ENCODE measurements around the gene SMIM15. TPM values are rescaled to one million over a fixed set of nuclear protein-coding genes. Genes with fewer than 3 reads are reported as not detected.

Gene SMIM15
- total and polyA plus RNA-seq, 2 of the 13 experiments (the other 11 are each of a cell fraction or from before 2014, with no cell fraction given) = 12.7 to 58.2 TPM

DNA sequence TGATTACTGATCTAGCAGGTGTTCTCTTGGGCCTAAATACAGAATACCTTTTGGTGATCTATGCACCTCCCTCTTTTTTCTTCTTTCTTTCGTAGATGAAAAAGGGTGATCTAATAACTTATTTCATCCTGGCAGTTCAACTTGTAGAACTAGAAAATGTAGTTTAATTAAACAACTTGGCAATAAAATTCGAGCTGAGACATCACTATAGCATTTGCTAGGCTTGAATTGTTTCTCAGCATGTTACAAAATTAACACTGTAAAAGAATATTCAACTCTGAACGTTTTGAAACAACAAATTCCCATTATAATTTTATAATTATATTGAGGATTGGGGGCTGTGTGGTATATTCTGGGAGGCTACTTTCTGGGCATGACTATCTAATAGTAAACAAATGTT, 19.5 kb downstream of the SMIM15 start:
- no peak for FAIRE-seq
- POLR2A ChIA-PET = interaction anchor here (1.1 kb wide), 1 partner anchor 20 kb away, joined by 3 read pairs; the partner anchor contains the start of gene SMIM15
- in situ Hi-C loops (cut with HindIII; ENCODE audit: extremely low pct_ligation_motif_present, low pct_unique_long_range_greater_than_20kb) = no loop called here
- H3K27ac ChIP-seq (ENCODE audit: extremely low read length, insufficient read depth, low read length) = no peak overlapping the region
- CTCF ChIA-PET (ENCODE audit: low intra/inter-chr PET ratio, low total read pairs) = no interaction called here
- no peak overlapping the region for H3K4me3 ChIP-seq (replicated peaks in 1 of 3; ENCODE audit: insufficient read depth in 1 of 3, low read depth in 2 of 3, low read length in 3 of 3)
- no peak for ATAC-seq
- no peaks in the 10 kb centered on the region for H3K27me3 ChIP-seq (ENCODE audit: control insufficient read depth in 1 of 2, insufficient read depth in 2 of 2, low read length in 2 of 2)
- no peaks in the 10 kb centered on the region for H3K4me1 ChIP-seq (ENCODE audit: insufficient read depth, low read length)
- 90% methylated on average over 3 of the region's 3 CpGs for WGBS (ENCODE audit: low lambda C conversion rate)
- no peaks in the 10 kb centered on the region for H3K36me3 ChIP-seq (replicated peaks in 1 of 2; ENCODE audit: control insufficient read depth in 1 of 2, insufficient read depth in 2 of 2, low read length in 2 of 2)
- H4K20me1 ChIP-seq (ENCODE audit: insufficient read depth, low read length) = no peaks in the 10 kb centered on the region
- DNase-seq (ENCODE audit: low spot score) = no peak
- intact Hi-C loops (cut with micrococcal nuclease; ENCODE audit: unreplicated experiment) = no loop called here
- TF ChIP-seq JARID2 (CRISPR knock-in tag; IDR thresholded peaks at IDR 0.05; ENCODE audit: insufficient replicate concordance) (no peak), SRY (CRISPR knock-in tag; IDR thresholded peaks at IDR 0.05) (no peak), ONECUT2 (CRISPR knock-in tag; IDR thresholded peaks at IDR 0.05) (no peak), NKX3-1 (CRISPR knock-in tag; IDR thresholded peaks at IDR 0.05) (no peak), ZBTB3 (CRISPR knock-in tag; IDR thresholded peaks at IDR 0.05; ENCODE audit: borderline replicate concordance, low read depth) (no peak), SYNCRIP (IDR thresholded peaks at IDR 0.05; ENCODE audit: insufficient read depth, low read depth, low read length) (no peak)
- H3K4me2 ChIP-seq (ENCODE audit: low read depth, low read length) = no peak overlapping the region
- no peak overlapping the region for H3K9ac ChIP-seq (ENCODE audit: insufficient read depth, low read depth, low read length)
- H3K9me3 ChIP-seq (ENCODE audit: low read length) = no peaks in the 10 kb centered on the region
- H3K79me2 ChIP-seq (ENCODE audit: insufficient read depth, low read length) = no peaks in the 10 kb centered on the region
- BruUV-seq (replicated peaks) = no TSS peak
- H2AFZ ChIP-seq (ENCODE audit: low read length) = no peak overlapping the region

DNA sequence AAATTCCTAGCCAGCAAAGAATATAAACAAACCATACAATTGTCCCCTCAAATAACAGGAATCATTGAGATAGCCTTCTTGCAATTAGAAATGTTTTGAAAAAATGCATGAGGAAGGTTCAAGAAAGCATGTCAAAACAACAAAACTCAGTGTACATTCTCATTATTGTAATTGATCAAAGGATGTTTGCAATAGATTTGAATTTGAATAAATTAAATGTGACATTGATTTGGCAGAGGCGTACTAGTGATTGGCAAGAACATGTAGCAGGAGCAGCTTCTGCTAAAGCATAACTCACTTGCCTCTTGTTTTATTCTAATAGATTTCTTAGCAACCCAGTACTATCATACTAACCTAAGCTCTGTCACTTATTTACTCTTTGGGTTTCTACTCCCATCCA, 19.9 kb downstream of the SMIM15 start:
- POLR2A ChIA-PET = no interaction called here
- Histone ChIP-seq H3K36me3 (replicated peaks in 1 of 2; ENCODE audit: control insufficient read depth in 1 of 2, insufficient read depth in 2 of 2, low read length in 2 of 2) (no peaks in the 10 kb centered on the region), H3K9ac (ENCODE audit: insufficient read depth, low read depth, low read length) (no peak overlapping the region), H3K27me3 (ENCODE audit: control insufficient read depth in 1 of 2, insufficient read depth in 2 of 2, low read length in 2 of 2) (no peaks in the 10 kb centered on the region), H3K9me3 (ENCODE audit: low read length) (no peaks in the 10 kb centered on the region), H3K4me1 (ENCODE audit: insufficient read depth, low read length) (no peaks in the 10 kb centered on the region), H3K4me2 (ENCODE audit: low read depth, low read length) (no peak overlapping the region), H2AFZ (ENCODE audit: low read length) (no peak overlapping the region), H3K27ac (ENCODE audit: extremely low read length, insufficient read depth, low read length) (no peak overlapping the region), H4K20me1 (ENCODE audit: insufficient read depth, low read length) (no peaks in the 10 kb centered on the region), H3K4me3 (replicated peaks in 1 of 3; ENCODE audit: insufficient read depth in 1 of 3, low read depth in 2 of 3, low read length in 3 of 3) (no peak overlapping the region), H3K79me2 (ENCODE audit: insufficient read depth, low read length) (no peaks in the 10 kb centered on the region)
- FAIRE-seq (no peak), ATAC-seq (no peak), DNase-seq (ENCODE audit: low spot score) (no peak)
- intact Hi-C loops (cut with micrococcal nuclease; ENCODE audit: unreplicated experiment) (no loop called here), in situ Hi-C loops (cut with HindIII; ENCODE audit: extremely low pct_ligation_motif_present, low pct_unique_long_range_greater_than_20kb) (no loop called here)
- WGBS (ENCODE audit: low lambda C conversion rate) = 96% methylated on average over 1 of the region's 1 CpG
- BruUV-seq (replicated peaks) = no TSS peak
- CTCF ChIA-PET (ENCODE audit: low intra/inter-chr PET ratio, low total read pairs) = no interaction called here
- TF ChIP-seq ELF3 (CRISPR knock-in tag; IDR thresholded peaks at IDR 0.05) = no peak
- TF ChIP-seq SCMH1 (CRISPR knock-in tag; IDR thresholded peaks at IDR 0.05; ENCODE audit: borderline replicate concordance) = no peak
- TF ChIP-seq, protein P1, sequence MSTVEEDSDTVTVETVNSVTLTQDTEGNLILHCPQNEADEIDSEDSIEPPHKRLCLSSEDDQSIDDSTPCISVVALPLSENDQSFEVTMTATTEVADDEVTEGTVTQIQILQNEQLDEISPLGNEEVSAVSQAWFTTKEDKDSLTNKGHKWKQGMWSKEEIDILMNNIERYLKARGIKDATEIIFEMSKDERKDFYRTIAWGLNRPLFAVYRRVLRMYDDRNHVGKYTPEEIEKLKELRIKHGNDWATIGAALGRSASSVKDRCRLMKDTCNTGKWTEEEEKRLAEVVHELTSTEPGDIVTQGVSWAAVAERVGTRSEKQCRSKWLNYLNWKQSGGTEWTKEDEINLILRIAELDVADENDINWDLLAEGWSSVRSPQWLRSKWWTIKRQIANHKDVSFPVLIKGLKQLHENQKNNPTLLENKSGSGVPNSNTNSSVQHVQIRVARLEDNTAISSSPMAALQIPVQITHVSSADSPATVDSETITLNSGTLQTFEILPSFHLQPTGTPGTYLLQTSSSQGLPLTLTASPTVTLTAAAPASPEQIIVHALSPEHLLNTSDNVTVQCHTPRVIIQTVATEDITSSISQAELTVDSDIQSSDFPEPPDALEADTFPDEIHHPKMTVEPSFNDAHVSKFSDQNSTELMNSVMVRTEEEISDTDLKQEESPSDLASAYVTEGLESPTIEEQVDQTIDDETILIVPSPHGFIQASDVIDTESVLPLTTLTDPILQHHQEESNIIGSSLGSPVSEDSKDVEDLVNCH (CRISPR knock-in tag; IDR thresholded peaks at IDR 0.05) = no peak
- no peak for TF ChIP-seq SNAI1 (CRISPR knock-in tag; IDR thresholded peaks at IDR 0.05; ENCODE audit: borderline replicate concordance)
- TF ChIP-seq ZNF282 (IDR thresholded peaks at IDR 0.05; ENCODE audit: partially characterized antibody) = no peak
- no peak for TF ChIP-seq ZNF274 (CRISPR knock-in tag; IDR thresholded peaks at IDR 0.05)
- TF ChIP-seq SNAPC2 (CRISPR knock-in tag; IDR thresholded peaks at IDR 0.05) = no peak
- no peak for TF ChIP-seq ZNF572 (CRISPR knock-in tag; IDR thresholded peaks at IDR 0.05)
- TF ChIP-seq, protein P2, sequence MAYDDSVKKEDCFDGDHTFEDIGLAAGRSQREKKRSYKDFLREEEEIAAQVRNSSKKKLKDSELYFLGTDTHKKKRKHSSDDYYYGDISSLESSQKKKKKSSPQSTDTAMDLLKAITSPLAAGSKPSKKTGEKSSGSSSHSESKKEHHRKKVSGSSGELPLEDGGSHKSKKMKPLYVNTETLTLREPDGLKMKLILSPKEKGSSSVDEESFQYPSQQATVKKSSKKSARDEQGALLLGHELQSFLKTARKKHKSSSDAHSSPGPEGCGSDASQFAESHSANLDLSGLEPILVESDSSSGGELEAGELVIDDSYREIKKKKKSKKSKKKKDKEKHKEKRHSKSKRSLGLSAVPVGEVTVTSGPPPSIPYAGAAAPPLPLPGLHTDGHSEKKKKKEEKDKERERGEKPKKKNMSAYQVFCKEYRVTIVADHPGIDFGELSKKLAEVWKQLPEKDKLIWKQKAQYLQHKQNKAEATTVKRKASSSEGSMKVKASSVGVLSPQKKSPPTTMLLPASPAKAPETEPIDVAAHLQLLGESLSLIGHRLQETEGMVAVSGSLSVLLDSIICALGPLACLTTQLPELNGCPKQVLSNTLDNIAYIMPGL (CRISPR knock-in tag; IDR thresholded peaks at IDR 0.05; ENCODE audit: borderline replicate concordance in 1 of 2, low read depth in 1 of 2) = no peak
- no peak for TF ChIP-seq FOXP1 (IDR thresholded peaks at IDR 0.05)
- TF ChIP-seq FOXP1 (CRISPR knock-in tag; IDR thresholded peaks at IDR 0.05) = no peak
